Osteocyte (in vitro differentiated cells): Measurements from ENCODE around the gene SLC12A6. TPM values are rescaled to one million over a fixed set of nuclear protein-coding genes. Genes with fewer than 3 reads are reported as not detected.

Experiments used
- DNase-seq: peaks from one replicate; pipeline ENCODE4 v3.0.0; 2021; ENCODE audit warnings: mixed read lengths; ENCODE audit not compliant: unreplicated experiment; ENCODE audit errors: extremely low spot score
- H3K27ac Mint-ChIP-seq: one replicate; pipeline ENCODE4 v1.8.0; 2021; ENCODE audit warnings: mild to moderate bottlenecking, mixed read lengths; ENCODE audit not compliant: unreplicated experiment
- H3K27me3 Mint-ChIP-seq: one replicate; pipeline ENCODE4 v1.8.0; 2021; ENCODE audit warnings: mixed read lengths; ENCODE audit not compliant: unreplicated experiment
- H3K36me3 Mint-ChIP-seq: one replicate; pipeline ENCODE4 v1.8.0; 2021; ENCODE audit warnings: mixed read lengths; ENCODE audit not compliant: unreplicated experiment
- H3K4me1 Mint-ChIP-seq: one replicate; pipeline ENCODE4 v1.8.0; 2021; ENCODE audit warnings: mixed read lengths; ENCODE audit not compliant: unreplicated experiment
- H3K4me3 Mint-ChIP-seq: one replicate; pipeline ENCODE4 v1.8.0; 2021; ENCODE audit warnings: mild to moderate bottlenecking, moderate library complexity, mixed read lengths; ENCODE audit not compliant: unreplicated experiment
- H3K9me3 Mint-ChIP-seq: one replicate; pipeline ENCODE4 v1.8.0; 2021; ENCODE audit warnings: mixed read lengths; ENCODE audit not compliant: unreplicated experiment
- CTCF ChIP-seq: fragments of 200-600 bp; sonication (generic); IDR thresholded peaks from 2 replicates; pipeline ENCODE4 v1.5.0; 2021; ENCODE audit warnings: antibody characterized with exemption, mild to moderate bottlenecking, moderate library complexity
- total RNA-seq: library from RNA; stranded (reverse); gene quantifications from 2 replicates; pipeline ENCODE4 v1.2.1, GENCODE V29; 2021

Gene SLC12A6
- total RNA-seq, 1 donor from 2014 or later: 52.3 TPM

- peaks cover 19% of the 10 kb centered on the region for H3K4me1 Mint-ChIP-seq
- no peak for TF ChIP-seq CTCF
- H3K9me3 Mint-ChIP-seq: no peaks in the 10 kb centered on the region
- DNase-seq: no peak
- no peak overlapping the region for H3K27ac Mint-ChIP-seq
- H3K4me3 Mint-ChIP-seq: no peak overlapping the region
- no peaks in the 10 kb centered on the region for H3K27me3 Mint-ChIP-seq
- H3K36me3 Mint-ChIP-seq: peaks cover 24% of the 10 kb centered on the region
Observed at GRCh38 chr15:34262362-34262761, 75.2 kb downstream of the SLC12A6 start.

- Mint-ChIP-seq H3K9me3 (no peaks in the 10 kb centered on the region), H3K36me3 (peaks cover 42% of the 10 kb centered on the region), H3K4me3 (no peak overlapping the region), H3K4me1 (peaks cover 1% of the 10 kb centered on the region), H3K27ac (peak overlapping the region; percentile 16), H3K27me3 (no peaks in the 10 kb centered on the region)
- TF ChIP-seq CTCF: no peak
- no peak for DNase-seq
Observed at GRCh38 chr15:34259566-34259965, 78.0 kb downstream of the SLC12A6 start.

GRCh38 chr15:34258151-34258550 lies 79.4 kb downstream of the SLC12A6 start:
- H3K9me3 Mint-ChIP-seq: no peaks in the 10 kb centered on the region
- no peaks in the 10 kb centered on the region for H3K27me3 Mint-ChIP-seq
- peaks cover 53% of the 10 kb centered on the region for H3K36me3 Mint-ChIP-seq
- no peak overlapping the region for H3K27ac Mint-ChIP-seq
- H3K4me3 Mint-ChIP-seq: no peak overlapping the region
- H3K4me1 Mint-ChIP-seq: no peaks in the 10 kb centered on the region
- no peak for DNase-seq
- TF ChIP-seq CTCF: no peak

DNA sequence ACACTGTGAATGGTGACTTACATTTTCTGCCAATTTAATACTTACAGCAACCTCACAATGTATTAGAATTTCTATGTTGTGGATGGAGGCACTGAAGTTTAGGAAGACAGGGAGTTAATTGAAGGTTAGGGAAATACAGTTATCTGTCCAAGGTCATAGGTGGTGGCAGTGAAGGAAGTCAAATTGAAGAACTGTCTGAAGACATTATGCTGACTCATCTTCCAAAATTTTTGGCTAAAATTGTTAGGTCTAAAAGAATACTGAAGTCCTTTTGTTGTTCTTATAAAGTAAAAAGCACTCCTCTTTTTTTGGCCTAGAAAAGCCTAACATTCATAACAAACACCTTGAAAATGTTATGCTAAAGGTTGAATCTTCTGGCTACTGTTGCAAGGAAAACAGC lies 85.0 kb downstream of the SLC12A6 start:
- peaks cover 60% of the 10 kb centered on the region for H3K36me3 Mint-ChIP-seq
- TF ChIP-seq CTCF: no peak
- H3K4me3 Mint-ChIP-seq: no peak overlapping the region
- no peaks in the 10 kb centered on the region for H3K27me3 Mint-ChIP-seq
- no peak overlapping the region for H3K27ac Mint-ChIP-seq
- DNase-seq: no peak
- H3K4me1 Mint-ChIP-seq: no peaks in the 10 kb centered on the region
- no peaks in the 10 kb centered on the region for H3K9me3 Mint-ChIP-seq

DNA sequence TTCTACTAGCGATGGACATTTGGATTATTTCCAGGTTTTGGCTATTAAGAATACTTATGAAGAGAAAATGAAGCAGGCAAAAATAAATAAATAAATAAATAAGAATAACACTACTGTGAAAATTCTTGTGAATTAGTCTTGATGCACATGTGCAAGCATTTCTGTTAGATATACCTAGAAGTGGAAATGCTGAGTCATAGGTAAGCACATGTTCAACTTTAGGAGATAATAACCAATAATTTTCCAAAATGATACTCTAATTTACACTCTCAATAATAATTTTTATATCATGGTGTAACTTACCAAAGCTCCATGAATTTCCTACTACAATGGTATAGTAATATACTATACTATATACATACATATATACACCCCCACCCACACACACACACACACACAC lies 89.4 kb downstream of the SLC12A6 start:
- Mint-ChIP-seq H3K27ac (no peak overlapping the region), H3K4me1 (no peaks in the 10 kb centered on the region), H3K9me3 (no peaks in the 10 kb centered on the region), H3K27me3 (no peaks in the 10 kb centered on the region), H3K4me3 (no peak overlapping the region), H3K36me3 (peaks cover 54% of the 10 kb centered on the region)
- no peak for TF ChIP-seq CTCF
- no peak for DNase-seq
